ENCODE measurements around the gene PSG3.
"Not testable (repeated sequence)": the region's sequence is repeated elsewhere in the genome, so short reads cannot be mapped to it uniquely, and the experiment has no call there.

The PSG3 gene

DNA sequence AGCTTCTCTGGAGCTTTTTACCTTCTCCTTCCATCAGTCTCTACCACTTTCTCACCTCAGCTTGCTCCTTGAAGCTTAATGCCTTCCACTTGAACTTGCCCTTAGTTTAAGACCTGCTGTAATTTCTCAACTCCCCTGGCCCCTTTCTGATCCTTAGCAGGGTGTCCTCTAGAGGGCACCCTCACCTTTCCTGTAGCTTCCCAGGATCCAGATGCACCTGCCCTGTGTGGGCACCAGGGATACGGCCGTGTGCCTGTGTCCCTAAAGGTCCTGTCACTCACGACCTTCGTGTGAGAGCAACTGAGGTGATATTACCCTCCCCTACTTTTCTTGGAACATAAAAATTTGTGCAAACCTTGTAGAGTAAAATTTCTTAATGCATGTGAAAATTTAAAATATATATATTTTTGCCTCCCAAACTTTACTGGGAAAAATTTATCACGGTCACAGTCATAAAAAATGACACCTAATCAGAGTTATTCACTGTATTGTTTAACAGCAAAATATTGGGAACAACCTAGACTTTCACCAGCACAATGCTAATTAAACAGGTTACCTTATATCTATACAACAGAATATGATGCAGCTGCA, 46.4 kb downstream of the PSG3 start:
- no peak for DNase-seq

DNA sequence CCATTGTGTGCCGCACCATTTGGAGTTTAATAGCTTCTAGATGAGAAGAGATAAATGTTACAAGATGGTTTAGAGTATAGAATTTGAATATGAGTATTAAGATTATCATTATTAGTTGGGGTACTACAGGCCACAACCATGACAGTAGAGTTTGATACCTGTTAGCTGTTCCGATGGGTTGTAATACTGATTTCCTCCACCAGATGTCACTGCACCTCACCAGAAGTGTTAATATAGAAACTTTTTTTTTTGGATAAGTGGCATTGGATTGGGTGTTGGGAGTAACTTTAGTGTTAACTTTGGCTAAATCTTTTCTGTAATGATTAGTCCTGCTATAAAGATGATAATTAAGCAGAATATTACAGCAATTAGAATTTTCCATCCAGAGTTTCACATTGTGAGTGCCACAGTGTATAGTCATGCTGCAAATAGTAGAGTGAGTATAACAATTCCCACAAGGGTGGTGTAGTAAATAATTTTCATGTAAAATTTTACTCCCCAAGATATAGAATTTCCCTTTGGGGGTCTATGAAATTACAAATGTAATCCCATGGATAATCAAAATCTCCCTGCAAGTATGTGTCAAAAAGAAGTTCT, 56.3 kb downstream of the PSG3 start:
- no peak for DNase-seq

DNA sequence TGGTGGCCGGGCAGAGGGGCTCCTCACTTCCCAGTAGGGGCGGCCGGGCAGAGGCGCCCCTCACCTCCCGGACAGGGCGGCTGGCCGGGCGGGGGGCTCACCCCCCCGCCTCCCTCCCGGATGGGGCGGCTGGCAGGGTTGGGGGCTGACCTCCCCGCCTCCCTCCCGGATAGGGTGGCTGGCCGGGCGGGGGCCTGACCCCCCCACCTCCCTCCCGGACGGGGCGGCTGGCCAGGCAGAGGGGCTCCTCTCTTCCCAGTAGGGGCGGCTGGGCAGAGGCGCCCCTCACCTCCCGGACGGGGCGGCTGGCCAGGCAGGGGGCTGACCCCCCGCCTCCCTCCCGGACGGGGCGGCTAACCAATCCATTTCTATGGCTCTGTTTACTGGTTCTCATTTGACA, 64.0 kb downstream of the PSG3 start:
- not testable (repeated sequence) for DNase-seq

DNA sequence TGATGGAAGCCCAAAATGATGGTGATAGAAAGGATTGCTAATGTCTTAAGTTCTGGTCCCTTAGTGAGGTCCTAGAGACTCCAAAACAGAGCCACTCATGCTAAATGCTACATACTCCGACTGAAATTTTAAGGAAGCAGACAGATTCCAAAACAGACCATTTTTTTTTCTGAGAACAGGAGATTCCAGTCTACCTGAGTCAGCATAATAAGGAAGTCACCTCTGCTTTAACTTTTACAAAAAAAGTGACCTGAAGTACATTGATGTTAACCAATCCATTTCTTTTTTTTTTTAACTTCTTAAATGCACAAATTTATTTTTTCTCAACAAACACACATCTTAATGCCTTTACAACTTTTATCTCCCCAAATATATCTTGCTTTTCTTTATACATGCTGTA, 65.7 kb downstream of the PSG3 start:
- DNase-seq: not testable (repeated sequence)

Measured in activated gamma-delta T cell (primary cell).